HFFc6 (cell line): ENCODE data around the gene DET1. TPM values are rescaled to one million over a fixed set of nuclear protein-coding genes. Genes with fewer than 3 reads are reported as not detected.

Experiments
- DNase-seq: peaks from one replicate; pipeline ENCODE4 v3.0.0-alpha.2; 2018
- H3K27ac Mint-ChIP-seq: 2 replicates; pipeline ENCODE4 v1.8.0; 2020; ENCODE audit warnings: mild to moderate bottlenecking, mixed read lengths
- H3K27me3 Mint-ChIP-seq: 2 replicates; pipeline ENCODE4 v1.8.0; 2021; ENCODE audit warnings: mild to moderate bottlenecking, moderate library complexity, mixed read lengths; ENCODE audit not compliant: insufficient read depth
- H3K36me3 Mint-ChIP-seq: 2 replicates; pipeline ENCODE4 v1.8.0; 2021; ENCODE audit warnings: low read depth, mixed read lengths
- H3K4me1 Mint-ChIP-seq: 2 replicates; pipeline ENCODE4 v1.8.0; 2020; ENCODE audit warnings: low read depth, mixed read lengths
- H3K4me3 Mint-ChIP-seq: 2 replicates; pipeline ENCODE4 v1.8.0; 2020; ENCODE audit warnings: mild to moderate bottlenecking, moderate library complexity, mixed read lengths
- H3K9me3 Mint-ChIP-seq: 2 replicates; pipeline ENCODE4 v1.8.0; 2020; ENCODE audit warnings: mild to moderate bottlenecking, mixed read lengths
- long read RNA-seq: library from polyadenylated mRNA; unstranded; transcript quantifications from one replicate; pipeline ENCODE4 v2.0.0, GENCODE V29; 2019
- total RNA-seq, 6 experiments: library from RNA; stranded (reverse); fragmentation: NEBNext Ultra II Directional; extraction: Animal tissue kit (Norgen Biotek cat#: 25700); gene quantifications; 2 replicates in 1 of 6; 3 replicates in 5 of 6; pipeline ENCODE4 v1.2.3, GENCODE V29; 2021
- TF ChIP-seq, protein P1 (sequence below): fragments of 200-600 bp; sonication (generic); IDR thresholded peaks from 2 replicates; pipeline ENCODE4 v1.5.0; 2021; ENCODE audit warnings: antibody characterized with exemption, mild to moderate bottlenecking

The DET1 gene
- total RNA-seq, result 1 to 10 TPM; 4.9 to 7.1 (median 6.2) TPM
- long read RNA-seq, partial matches to known transcripts, result 1 of 5 reads
- long read RNA-seq, other reads (novel, unspliced or antisense), result 2 of 5 reads

DNA sequence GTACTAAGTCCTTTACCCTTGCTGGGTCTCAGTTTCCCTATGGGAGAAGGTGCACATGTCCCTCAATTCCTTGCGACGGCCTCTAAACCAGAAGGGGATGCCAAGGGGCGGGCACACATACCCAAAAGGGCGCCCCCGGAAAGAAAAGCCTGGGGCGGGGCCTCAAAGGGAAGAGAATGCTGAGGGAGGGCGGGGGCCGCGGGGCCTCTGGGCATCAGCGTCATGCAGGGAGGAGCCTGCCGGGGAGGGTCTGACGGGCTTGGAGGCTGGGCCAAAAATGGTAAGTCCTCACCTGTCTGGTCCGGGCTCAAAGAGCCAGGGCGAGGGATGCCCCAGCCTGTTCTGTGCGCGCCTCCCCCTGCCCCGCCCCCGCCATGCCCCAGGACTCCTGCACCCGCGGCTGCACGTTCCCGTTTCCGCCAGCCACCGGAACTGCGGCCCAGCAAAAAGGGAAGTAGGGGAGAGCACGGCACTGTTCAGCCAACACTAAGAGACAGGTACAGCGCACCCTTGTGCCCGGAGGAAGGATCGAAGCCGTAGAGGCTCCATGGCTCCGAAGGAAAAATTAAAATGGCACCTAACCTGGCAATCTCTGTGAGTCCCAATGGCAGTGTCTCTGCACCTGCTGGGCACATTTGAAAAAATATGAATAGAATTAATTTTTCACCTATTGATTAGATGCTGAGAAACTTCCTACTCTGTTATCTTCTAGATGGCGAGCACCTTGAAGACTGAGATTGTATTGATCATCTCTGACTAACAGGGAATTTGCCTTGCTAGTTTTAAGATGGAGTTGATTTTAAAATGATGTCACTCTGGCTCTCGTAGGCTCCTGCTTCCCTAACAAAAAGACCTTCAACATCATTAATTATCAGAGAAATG, at the start of gene DET1:
Gene DET1, minus strand, starts transcription at position 434 of the 882 bp plus-strand sequence. CDS start 14,976 bp downstream, outside the sequence.
- Mint-ChIP-seq H3K36me3 (peaks cover 6% of the 10 kb centered on the region; the same call in 1 of the 2 replicates), H3K9me3 (no peaks in the 10 kb centered on the region), H3K27ac (peak within 1 kb of the TSS; percentile 89), H3K4me3 (peak within 1 kb of the TSS; percentile 92), H3K4me1 (peaks cover 36% of the 10 kb centered on the region), H3K27me3 (peaks cover 2% of the 10 kb centered on the region; the same call in 1 of the 2 replicates)
- TF ChIP-seq, protein P1, sequence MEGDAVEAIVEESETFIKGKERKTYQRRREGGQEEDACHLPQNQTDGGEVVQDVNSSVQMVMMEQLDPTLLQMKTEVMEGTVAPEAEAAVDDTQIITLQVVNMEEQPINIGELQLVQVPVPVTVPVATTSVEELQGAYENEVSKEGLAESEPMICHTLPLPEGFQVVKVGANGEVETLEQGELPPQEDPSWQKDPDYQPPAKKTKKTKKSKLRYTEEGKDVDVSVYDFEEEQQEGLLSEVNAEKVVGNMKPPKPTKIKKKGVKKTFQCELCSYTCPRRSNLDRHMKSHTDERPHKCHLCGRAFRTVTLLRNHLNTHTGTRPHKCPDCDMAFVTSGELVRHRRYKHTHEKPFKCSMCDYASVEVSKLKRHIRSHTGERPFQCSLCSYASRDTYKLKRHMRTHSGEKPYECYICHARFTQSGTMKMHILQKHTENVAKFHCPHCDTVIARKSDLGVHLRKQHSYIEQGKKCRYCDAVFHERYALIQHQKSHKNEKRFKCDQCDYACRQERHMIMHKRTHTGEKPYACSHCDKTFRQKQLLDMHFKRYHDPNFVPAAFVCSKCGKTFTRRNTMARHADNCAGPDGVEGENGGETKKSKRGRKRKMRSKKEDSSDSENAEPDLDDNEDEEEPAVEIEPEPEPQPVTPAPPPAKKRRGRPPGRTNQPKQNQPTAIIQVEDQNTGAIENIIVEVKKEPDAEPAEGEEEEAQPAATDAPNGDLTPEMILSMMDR, result peak; percentile 75
- peak; percentile 93 for DNase-seq

DNA sequence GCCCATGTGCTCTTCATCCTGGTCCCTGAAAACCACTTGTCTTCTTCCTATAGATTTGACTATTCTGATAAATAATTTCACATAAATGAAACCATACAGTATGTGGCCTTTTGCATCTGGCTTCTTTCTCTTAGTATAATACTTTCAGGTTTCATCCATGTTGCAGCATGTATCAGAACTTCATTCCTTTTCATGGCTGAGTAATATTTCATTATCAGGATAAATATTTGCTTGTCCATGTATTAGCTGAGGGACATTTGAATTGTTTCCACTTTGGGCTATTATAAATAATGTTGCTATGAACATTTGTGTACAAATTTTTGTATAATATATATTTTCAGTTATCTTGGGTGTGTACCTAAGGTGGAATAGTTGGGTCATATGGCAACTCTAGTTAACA, 44.9 kb upstream of the DET1 start:
- DNase-seq, result no peak
- Mint-ChIP-seq H3K4me1 (peaks cover 8% of the 10 kb centered on the region), H3K27ac (no peak overlapping the region), H3K4me3 (no peak overlapping the region), H3K36me3 (no peaks in the 10 kb centered on the region), H3K27me3 (peaks cover 7% of the 10 kb centered on the region), H3K9me3 (no peaks in the 10 kb centered on the region)
- TF ChIP-seq, protein P1, result no peak

GRCh38 chr15:88590759-88591158, 44.3 kb upstream of the DET1 start:
- TF ChIP-seq, protein P1, result no peak
- peaks cover 6% of the 10 kb centered on the region for H3K27me3 Mint-ChIP-seq
- H3K4me3 Mint-ChIP-seq, result no peak overlapping the region
- H3K4me1 Mint-ChIP-seq, result peaks cover 14% of the 10 kb centered on the region
- no peaks in the 10 kb centered on the region for H3K9me3 Mint-ChIP-seq
- H3K27ac Mint-ChIP-seq, result no peak overlapping the region
- no peaks in the 10 kb centered on the region for H3K36me3 Mint-ChIP-seq
- no peak for DNase-seq

- Mint-ChIP-seq H3K4me1 (peaks cover 14% of the 10 kb centered on the region), H3K36me3 (no peaks in the 10 kb centered on the region), H3K27me3 (peaks cover 6% of the 10 kb centered on the region), H3K9me3 (no peaks in the 10 kb centered on the region), H3K27ac (no peak overlapping the region), H3K4me3 (no peak overlapping the region)
- peak; percentile 42 for DNase-seq
- TF ChIP-seq, protein P1, result no peak
These were observed 40.1 kb upstream of the DET1 start for GRCh38 chr15:88586401-88587162.

DNA sequence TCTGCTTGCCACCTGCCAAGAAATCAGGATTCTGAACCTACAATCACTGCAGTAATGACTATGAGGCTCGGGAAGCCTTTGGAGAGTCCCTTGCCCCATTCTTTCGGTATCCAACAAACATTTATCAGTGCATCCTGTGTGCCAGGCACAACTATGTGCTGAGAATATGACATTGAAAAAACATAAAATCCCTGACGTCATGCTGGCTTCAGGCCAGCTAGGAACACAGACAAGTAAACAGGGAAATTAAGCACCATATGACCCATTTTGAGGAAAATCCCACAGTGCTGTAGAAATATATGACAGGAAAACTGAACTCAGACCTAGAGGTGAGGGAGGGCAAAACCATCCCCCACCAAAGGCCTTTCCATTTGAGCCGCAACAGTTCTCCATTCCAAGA, 34.1 kb upstream of the DET1 start:
- Mint-ChIP-seq H3K4me3 (no peak overlapping the region), H3K27me3 (peaks cover 9% of the 10 kb centered on the region), H3K4me1 (no peaks in the 10 kb centered on the region; the same call in 1 of the 2 replicates), H3K36me3 (no peaks in the 10 kb centered on the region), H3K9me3 (no peaks in the 10 kb centered on the region), H3K27ac (no peak overlapping the region)
- no peak for DNase-seq
- TF ChIP-seq, protein P1, result no peak
